ENCODE results near the gene M1AP. TPM values are rescaled to one million over a fixed set of nuclear protein-coding genes. Genes with fewer than 3 reads are reported as not detected.
A peak's percentile ranks its signal among the peaks of the same experiment; 100 is the strongest.

M1AP gene
- total and polyA plus RNA-seq, 9 of the 15 experiments (the other 6 are each of a cell fraction or from before 2014, with no cell fraction given), result 0.06 to 0.33 (median 0.11) TPM; not detected in 4

GRCh38 chr2:74584088-74584645 lies 64.0 kb downstream of the M1AP start (continued):
- TF ChIP-seq, protein P1, sequence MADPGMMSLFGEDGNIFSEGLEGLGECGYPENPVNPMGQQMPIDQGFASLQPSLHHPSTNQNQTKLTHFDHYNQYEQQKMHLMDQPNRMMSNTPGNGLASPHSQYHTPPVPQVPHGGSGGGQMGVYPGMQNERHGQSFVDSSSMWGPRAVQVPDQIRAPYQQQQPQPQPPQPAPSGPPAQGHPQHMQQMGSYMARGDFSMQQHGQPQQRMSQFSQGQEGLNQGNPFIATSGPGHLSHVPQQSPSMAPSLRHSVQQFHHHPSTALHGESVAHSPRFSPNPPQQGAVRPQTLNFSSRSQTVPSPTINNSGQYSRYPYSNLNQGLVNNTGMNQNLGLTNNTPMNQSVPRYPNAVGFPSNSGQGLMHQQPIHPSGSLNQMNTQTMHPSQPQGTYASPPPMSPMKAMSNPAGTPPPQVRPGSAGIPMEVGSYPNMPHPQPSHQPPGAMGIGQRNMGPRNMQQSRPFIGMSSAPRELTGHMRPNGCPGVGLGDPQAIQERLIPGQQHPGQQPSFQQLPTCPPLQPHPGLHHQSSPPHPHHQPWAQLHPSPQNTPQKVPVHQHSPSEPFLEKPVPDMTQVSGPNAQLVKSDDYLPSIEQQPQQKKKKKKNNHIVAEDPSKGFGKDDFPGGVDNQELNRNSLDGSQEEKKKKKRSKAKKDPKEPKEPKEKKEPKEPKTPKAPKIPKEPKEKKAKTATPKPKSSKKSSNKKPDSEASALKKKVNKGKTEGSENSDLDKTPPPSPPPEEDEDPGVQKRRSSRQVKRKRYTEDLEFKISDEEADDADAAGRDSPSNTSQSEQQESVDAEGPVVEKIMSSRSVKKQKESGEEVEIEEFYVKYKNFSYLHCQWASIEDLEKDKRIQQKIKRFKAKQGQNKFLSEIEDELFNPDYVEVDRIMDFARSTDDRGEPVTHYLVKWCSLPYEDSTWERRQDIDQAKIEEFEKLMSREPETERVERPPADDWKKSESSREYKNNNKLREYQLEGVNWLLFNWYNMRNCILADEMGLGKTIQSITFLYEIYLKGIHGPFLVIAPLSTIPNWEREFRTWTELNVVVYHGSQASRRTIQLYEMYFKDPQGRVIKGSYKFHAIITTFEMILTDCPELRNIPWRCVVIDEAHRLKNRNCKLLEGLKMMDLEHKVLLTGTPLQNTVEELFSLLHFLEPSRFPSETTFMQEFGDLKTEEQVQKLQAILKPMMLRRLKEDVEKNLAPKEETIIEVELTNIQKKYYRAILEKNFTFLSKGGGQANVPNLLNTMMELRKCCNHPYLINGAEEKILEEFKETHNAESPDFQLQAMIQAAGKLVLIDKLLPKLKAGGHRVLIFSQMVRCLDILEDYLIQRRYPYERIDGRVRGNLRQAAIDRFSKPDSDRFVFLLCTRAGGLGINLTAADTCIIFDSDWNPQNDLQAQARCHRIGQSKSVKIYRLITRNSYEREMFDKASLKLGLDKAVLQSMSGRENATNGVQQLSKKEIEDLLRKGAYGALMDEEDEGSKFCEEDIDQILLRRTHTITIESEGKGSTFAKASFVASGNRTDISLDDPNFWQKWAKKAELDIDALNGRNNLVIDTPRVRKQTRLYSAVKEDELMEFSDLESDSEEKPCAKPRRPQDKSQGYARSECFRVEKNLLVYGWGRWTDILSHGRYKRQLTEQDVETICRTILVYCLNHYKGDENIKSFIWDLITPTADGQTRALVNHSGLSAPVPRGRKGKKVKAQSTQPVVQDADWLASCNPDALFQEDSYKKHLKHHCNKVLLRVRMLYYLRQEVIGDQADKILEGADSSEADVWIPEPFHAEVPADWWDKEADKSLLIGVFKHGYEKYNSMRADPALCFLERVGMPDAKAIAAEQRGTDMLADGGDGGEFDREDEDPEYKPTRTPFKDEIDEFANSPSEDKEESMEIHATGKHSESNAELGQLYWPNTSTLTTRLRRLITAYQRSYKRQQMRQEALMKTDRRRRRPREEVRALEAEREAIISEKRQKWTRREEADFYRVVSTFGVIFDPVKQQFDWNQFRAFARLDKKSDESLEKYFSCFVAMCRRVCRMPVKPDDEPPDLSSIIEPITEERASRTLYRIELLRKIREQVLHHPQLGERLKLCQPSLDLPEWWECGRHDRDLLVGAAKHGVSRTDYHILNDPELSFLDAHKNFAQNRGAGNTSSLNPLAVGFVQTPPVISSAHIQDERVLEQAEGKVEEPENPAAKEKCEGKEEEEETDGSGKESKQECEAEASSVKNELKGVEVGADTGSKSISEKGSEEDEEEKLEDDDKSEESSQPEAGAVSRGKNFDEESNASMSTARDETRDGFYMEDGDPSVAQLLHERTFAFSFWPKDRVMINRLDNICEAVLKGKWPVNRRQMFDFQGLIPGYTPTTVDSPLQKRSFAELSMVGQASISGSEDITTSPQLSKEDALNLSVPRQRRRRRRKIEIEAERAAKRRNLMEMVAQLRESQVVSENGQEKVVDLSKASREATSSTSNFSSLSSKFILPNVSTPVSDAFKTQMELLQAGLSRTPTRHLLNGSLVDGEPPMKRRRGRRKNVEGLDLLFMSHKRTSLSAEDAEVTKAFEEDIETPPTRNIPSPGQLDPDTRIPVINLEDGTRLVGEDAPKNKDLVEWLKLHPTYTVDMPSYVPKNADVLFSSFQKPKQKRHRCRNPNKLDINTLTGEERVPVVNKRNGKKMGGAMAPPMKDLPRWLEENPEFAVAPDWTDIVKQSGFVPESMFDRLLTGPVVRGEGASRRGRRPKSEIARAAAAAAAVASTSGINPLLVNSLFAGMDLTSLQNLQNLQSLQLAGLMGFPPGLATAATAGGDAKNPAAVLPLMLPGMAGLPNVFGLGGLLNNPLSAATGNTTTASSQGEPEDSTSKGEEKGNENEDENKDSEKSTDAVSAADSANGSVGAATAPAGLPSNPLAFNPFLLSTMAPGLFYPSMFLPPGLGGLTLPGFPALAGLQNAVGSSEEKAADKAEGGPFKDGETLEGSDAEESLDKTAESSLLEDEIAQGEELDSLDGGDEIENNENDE (IDR thresholded peaks at IDR 0.05; ENCODE audit: low read depth, low read length), result no peak
- TF ChIP-seq MAFG (tag; conservative IDR thresholded peaks at IDR 0.05), result peak; percentile 79
- peak; percentile 65 for TF ChIP-seq MAFF (IDR thresholded peaks at IDR 0.05; ENCODE audit: low read length)
- TF ChIP-seq ZNF316 (IDR thresholded peaks at IDR 0.05), result peak; percentile 83
- no peak for TF ChIP-seq PCBP2 (IDR thresholded peaks at IDR 0.05; ENCODE audit: low read depth, low read length, poor library complexity, severe bottlenecking)
- peak; percentile 86 for TF ChIP-seq NFE2 (IDR thresholded peaks at IDR 0.05; ENCODE audit: low read depth)
- TF ChIP-seq C11orf30 (IDR thresholded peaks at IDR 0.05; ENCODE audit: low read depth), result peak; percentile 75
- TF ChIP-seq ZNF512 (tag; IDR thresholded peaks at IDR 0.05), result 0 out of 2 replicates have a peak, but pooled peaks have one; percentile 40
- no peak for TF ChIP-seq NFXL1 (CRISPR knock-in tag; IDR thresholded peaks at IDR 0.05)
